DOHH2 (cell line): ENCODE measurements around the gene ABCG5.

Source experiments
- EZH2phosphoT487 ChIP-seq: fragments of 200-600 bp; sonication (generic); IDR thresholded peaks from 2 replicates; pipeline ENCODE4 v1.6.1; 2017; ENCODE audit warnings: borderline replicate concordance, mild to moderate bottlenecking, antibody characterized with exemption, low read length, moderate library complexity, mixed read lengths
- TF ChIP-seq, protein P1 (sequence below): fragments of 200-600 bp; sonication (generic); IDR thresholded peaks from one replicate; pipeline ENCODE4 v1.5.1; 2014; ENCODE audit warnings: antibody characterized with exemption, mild to moderate bottlenecking, low read depth, low read length; ENCODE audit not compliant: poor library complexity, severe bottlenecking

DNA sequence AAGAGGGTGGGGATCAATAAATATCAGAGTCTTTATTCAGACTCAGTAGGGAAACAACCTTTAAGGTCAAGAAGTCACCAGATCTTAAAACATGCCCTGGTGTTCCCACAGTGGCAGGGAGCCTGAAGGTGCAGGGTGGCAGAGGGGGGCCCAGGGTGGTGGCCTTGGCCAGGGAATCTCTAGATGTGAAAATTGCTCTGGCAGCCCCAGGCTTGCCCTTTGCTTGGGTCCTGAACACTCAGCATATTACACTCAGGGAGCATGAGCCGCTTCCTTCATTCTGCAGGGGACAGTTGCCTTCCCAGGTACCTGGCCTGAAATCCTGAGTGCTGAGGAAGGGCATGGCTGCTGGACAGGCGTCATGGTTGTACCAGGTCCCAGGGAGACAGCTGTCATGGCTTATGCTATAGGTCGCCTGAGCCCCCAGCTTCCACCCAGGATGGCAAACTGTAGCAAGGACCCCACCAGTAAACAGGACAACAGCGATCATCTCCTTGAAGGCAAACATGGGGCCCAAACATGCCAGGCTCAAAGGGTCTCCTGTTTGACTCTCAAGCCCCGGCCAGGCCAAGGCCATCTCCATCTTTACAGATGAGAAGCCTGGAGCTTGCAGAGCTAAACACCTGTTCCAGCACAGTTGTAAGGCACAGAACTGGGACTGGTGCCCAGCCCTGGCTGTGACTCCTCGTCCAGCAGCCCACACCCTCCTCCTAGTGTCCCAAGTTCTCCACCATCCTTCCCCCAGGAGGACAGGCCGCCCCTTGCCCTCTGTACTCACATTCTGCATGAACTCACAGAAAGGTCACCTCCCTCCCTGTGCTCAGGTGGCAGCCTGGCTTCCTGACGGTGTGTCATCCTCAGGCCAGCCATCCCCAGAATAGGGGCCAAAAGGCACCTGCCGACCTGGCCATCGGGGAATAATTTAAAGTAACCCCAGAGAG is 14.8 kb upstream of the ABCG5 start:
- no peak for TF ChIP-seq EZH2phosphoT487
- TF ChIP-seq, protein P1, sequence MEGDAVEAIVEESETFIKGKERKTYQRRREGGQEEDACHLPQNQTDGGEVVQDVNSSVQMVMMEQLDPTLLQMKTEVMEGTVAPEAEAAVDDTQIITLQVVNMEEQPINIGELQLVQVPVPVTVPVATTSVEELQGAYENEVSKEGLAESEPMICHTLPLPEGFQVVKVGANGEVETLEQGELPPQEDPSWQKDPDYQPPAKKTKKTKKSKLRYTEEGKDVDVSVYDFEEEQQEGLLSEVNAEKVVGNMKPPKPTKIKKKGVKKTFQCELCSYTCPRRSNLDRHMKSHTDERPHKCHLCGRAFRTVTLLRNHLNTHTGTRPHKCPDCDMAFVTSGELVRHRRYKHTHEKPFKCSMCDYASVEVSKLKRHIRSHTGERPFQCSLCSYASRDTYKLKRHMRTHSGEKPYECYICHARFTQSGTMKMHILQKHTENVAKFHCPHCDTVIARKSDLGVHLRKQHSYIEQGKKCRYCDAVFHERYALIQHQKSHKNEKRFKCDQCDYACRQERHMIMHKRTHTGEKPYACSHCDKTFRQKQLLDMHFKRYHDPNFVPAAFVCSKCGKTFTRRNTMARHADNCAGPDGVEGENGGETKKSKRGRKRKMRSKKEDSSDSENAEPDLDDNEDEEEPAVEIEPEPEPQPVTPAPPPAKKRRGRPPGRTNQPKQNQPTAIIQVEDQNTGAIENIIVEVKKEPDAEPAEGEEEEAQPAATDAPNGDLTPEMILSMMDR, result no peak
